Fibroblast of lung (primary cell): ENCODE measurements around the gene PLEKHA7.

ENCODE experiments used
- CTCF ChIP-seq, 2 donors: IDR thresholded peaks in 1 of 2; conservative IDR thresholded peaks in 1 of 2; 1 replicate in 1 of 2; 2 replicates in 1 of 2; pipeline ENCODE4 v1.5.1; 2011 to 2012; ENCODE audit warnings: low read length in 2 of 2, control low read depth in 1 of 2, inconsistent platforms in 1 of 2, low read depth in 1 of 2, mild to moderate bottlenecking in 1 of 2
- EZH2 ChIP-seq: IDR thresholded peaks from 2 replicates; pipeline ENCODE4 v1.5.1; 2012; ENCODE audit warnings: low read length, control low read depth, mild to moderate bottlenecking; ENCODE audit errors: missing control alignments

- TF ChIP-seq CTCF (conservative IDR thresholded peaks at IDR 0.05 in 1 of 2, IDR thresholded peaks at IDR 0.05 in 1 of 2; ENCODE audit: low read depth in 1 of 2, low read length in 2 of 2) (no peak), EZH2 (no peak)
These were observed 242.7 kb downstream of the PLEKHA7 start for GRCh38 chr11:16771350-16772140.
